Fibroblast of the aortic adventitia (primary cell): ENCODE measurements around the gene KCNA3. TPM values are rescaled to one million over a fixed set of nuclear protein-coding genes. Genes with fewer than 3 reads are reported as not detected.

Experiments
- DNase-seq: peaks from one replicate; pipeline ENCODE4 v3.0.0-alpha.2; 2010; ENCODE audit warnings: low read depth
- H3K4me3 ChIP-seq: 2 replicates; pipeline ENCODE4 v1.5.1; 2011; ENCODE audit warnings: low read depth, mild to moderate bottlenecking, control low read depth, low read length, moderate library complexity
- total RNA-seq: library from RNA; depleted of rRNA; stranded (reverse); fragments of >200 nt; gene quantifications from 2 replicates; pipeline ENCODE4 v1.2.3, GENCODE V29; 2012; ENCODE audit warnings: low replicate concordance
- TF ChIP-seq, protein P1 (sequence below): IDR thresholded peaks from 2 replicates; pipeline ENCODE4 v1.5.1; 2011; ENCODE audit warnings: mild to moderate bottlenecking, low read length, control low read depth, inconsistent platforms; ENCODE audit not compliant: insufficient read depth

The KCNA3 gene
- under 0.01 TPM in 1 of 2 replicates, not detected in the other for total RNA-seq

DNA sequence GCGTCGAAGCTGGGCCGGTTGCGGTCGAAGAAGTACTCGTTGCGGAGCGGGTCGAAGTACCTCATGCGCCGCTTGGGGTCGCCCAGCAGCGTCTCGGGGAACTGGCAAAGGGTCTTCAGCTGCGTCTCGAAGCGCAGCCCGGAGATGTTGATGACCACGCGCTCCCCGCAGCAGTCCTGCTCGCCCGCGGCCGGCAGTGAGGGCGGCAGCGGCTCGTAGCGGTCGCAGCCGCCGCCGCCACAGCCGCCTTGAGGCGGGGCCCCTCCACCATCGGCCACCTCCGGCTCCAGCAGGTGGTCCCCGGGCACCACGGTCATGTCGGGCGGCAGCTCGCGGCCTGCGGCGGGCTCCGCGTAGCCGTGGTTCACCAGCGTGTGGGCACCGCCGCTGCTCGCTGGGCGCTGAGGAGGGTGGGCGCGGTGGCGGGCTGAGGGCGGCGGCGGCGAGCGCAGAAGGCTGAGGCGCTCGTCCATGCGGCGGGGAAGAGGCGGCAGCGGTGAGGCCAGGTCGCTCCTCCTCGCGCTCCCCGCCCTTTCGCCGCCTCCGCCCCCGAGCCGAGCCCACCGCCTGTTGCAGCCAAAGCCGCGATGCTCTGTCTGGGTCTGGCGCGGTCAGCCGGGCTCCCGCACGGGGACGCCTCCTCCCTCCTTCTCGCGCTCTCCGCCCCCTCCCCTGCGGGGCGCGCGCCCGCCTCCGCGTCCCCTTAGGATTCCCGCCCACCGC lies at the start of gene KCNA3:
KCNA3 (minus strand) TSS at position 604 of the 723 bp plus-strand sequence; CDS start at position 473, 131 bp downstream.
- no peak within 1 kb of the TSS for H3K4me3 ChIP-seq
- no peak for DNase-seq
- TF ChIP-seq, protein P1, sequence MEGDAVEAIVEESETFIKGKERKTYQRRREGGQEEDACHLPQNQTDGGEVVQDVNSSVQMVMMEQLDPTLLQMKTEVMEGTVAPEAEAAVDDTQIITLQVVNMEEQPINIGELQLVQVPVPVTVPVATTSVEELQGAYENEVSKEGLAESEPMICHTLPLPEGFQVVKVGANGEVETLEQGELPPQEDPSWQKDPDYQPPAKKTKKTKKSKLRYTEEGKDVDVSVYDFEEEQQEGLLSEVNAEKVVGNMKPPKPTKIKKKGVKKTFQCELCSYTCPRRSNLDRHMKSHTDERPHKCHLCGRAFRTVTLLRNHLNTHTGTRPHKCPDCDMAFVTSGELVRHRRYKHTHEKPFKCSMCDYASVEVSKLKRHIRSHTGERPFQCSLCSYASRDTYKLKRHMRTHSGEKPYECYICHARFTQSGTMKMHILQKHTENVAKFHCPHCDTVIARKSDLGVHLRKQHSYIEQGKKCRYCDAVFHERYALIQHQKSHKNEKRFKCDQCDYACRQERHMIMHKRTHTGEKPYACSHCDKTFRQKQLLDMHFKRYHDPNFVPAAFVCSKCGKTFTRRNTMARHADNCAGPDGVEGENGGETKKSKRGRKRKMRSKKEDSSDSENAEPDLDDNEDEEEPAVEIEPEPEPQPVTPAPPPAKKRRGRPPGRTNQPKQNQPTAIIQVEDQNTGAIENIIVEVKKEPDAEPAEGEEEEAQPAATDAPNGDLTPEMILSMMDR = no peak

DNA sequence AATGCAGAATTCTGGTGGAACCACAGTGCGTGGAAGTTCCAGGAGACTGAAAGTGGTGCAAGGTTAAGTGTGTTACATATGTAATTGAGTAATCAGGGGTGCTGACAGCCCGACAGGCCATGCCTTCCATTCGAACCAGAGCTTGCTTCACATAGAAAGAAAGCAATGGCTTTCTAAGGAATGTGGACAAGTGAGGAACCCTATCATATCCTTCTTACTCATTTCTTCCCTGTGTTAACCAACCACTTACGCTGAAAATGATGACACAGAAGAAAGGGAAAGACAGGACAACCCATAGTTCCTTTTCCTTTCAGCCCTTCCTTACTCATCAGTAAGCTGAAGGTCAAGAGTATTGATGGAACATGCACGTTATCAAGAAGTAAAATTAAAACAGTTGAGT lies 48.1 kb upstream of the KCNA3 start:
- TF ChIP-seq, protein P1 = no peak
- H3K4me3 ChIP-seq = no peak overlapping the region
- no peak for DNase-seq

DNA sequence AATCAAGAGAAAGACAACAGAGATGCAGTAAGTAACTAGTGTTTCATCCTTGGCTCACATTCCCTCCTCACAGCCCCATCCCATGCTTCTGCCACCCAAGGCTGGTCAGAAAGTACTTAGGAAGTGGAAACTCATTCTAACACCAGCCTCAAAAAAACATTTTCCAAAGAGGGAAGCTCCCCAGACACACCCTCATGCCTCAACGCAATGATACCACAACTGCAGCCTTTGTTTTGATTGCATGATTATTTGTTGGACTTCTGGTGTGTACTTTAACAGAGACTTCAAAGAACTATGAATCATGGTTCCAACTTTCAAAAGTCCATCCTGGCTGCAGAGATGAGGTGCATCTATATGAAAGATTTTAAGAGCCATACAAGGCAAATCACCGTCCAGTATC lies 45.2 kb upstream of the KCNA3 start:
- TF ChIP-seq, protein P1 = no peak
- H3K4me3 ChIP-seq = no peak overlapping the region
- DNase-seq = no peak

DNA sequence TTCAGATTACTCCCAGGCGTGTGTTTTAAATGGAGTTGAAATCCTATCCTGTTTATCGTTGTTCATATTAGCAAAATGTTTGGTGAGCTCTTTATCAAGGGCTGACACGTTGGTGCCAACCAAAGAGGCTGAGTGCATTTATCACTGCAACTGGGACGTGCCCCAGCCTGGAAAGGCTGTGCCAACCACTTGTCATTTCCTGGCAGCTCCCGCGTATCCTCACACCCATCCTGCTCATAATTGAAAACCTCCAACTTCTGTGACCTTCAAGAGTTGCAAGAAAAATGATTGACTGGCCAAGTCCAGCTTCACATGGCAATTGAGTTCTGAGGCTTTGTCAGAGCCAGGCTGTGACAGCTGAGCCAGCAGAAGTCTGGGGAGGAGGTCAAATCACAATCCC lies 43.7 kb upstream of the KCNA3 start:
- H3K4me3 ChIP-seq = no peak overlapping the region
- TF ChIP-seq, protein P1 = no peak
- DNase-seq = no peak

DNA sequence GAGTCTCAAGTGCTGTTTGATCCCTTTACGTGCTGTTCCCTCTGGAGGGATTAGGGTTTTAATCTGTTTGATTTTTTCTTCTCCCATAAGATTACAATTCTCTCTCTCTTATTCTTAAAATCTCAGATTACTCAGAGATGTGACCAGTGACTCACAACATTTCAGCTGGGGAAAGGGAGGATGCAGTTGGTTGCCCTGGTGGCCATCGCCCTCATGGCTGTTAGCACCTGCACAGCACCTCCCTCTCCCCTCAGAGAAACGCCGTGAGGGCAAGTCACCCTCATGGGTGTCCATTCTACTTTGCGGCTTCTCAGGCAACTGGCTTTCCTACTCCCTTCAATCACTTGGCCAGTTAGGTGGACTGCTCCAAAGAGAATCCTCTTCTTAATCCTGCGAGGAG lies 42.4 kb upstream of the KCNA3 start:
- DNase-seq = no peak
- TF ChIP-seq, protein P1 = no peak
- no peak overlapping the region for H3K4me3 ChIP-seq

DNA sequence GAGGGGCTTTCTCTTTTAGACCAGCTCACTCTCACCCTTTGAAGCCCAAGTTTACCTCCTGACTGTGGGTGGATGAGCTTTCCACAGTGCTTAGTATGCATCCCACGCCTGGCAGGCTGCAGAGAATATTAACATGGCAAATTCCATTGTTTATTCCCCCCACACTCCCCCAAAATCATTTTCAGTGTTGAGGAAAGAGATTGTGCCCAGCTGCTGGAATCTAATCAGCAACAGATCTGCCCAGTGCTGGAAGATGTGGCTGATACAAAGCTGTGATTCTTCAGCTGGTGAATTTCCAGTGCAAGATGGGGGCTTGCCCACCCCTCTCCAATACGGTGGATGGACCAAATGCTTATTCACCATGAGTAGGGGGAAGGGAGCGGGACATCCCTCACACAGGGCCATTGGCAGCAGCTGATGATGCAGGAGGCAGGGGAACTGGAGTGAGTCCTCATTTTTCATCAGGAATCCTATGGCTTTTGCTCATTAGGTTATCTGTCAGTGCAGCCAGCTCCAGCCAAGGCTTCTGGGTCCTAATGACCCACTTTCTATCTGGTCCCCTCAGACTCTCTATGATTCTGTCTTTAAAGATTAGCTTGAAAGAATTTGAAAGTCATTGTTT lies 39.7 kb upstream of the KCNA3 start:
- TF ChIP-seq, protein P1 = no peak
- no peak overlapping the region for H3K4me3 ChIP-seq
- no peak for DNase-seq

DNA sequence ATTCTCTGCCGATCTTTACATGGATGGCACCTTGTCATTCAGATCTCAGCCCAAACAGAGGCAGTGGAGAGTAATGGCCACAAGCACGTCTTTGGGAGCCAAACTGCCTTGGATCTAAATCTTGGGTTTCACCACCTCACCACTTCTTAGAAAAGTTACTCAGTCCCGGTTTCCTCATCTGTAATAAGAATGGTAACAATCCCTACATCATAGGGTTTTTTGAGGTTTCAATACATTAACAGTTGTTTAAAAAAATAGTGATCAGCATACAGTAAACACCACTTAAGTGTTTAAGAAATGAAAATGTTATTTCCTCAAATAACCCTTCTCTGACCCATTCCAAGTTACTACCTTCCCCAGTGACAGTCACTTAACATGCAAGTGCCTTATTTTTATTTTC lies 38.5 kb upstream of the KCNA3 start:
- H3K4me3 ChIP-seq = no peak overlapping the region
- DNase-seq = no peak
- TF ChIP-seq, protein P1 = no peak
